Measurements from ENCODE around the gene ADORA3. TPM values are rescaled to one million over a fixed set of nuclear protein-coding genes. Genes with fewer than 3 reads are reported as not detected.

Gene ADORA3
- total RNA-seq, 2 donors from 2014 or later: not detected

DNA sequence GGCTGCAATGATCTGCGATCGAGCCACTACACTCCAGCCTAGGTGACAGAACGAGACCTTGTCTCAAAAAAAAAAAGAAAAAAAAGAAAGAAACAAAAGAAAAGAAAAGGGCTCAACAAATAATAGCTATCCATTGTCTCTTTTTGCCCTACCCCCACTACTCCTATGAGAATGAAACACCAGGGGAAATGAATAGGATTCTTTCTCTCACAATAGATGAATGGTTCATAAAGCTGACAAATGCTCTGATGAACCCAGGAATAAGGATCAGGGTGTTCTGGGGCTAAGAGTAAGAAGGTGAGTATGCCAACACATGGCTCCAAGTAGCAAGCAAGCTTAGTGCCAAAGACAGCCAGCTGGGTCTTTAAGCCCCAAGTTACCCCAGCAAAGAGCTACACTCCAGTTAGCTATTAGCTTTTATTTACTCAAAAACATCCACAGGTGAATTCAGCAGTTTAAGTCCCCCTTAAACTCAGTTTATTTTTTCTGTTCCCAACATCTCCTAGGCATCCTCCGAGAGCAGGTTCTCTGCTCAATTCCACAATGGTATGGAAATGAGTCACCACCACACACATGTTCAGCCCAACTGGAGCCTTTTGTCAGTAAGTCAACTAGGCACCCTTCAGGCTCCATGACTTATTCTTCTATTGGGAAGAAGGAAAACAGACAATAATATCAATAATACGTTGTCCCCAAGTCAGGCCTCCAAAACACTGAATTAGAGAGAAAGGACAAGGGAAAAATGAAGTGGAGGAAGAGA is 4.2 kb downstream of the ADORA3 start:
- H3K27ac Mint-ChIP-seq: no peak overlapping the region
- H3K4me3 Mint-ChIP-seq: no peak overlapping the region
- no peak for DNase-seq
- H3K9me3 ChIP-seq (ENCODE audit: control insufficient read depth, low read length, poor library complexity, severe bottlenecking): no peaks in the 10 kb centered on the region
- ATAC-seq: no peak
- H3K27me3 Mint-ChIP-seq: no peaks in the 10 kb centered on the region
- H3K36me3 Mint-ChIP-seq (ENCODE audit: low read depth): no peaks in the 10 kb centered on the region
- peaks cover 33% of the 10 kb centered on the region for H3K4me1 Mint-ChIP-seq

DNA sequence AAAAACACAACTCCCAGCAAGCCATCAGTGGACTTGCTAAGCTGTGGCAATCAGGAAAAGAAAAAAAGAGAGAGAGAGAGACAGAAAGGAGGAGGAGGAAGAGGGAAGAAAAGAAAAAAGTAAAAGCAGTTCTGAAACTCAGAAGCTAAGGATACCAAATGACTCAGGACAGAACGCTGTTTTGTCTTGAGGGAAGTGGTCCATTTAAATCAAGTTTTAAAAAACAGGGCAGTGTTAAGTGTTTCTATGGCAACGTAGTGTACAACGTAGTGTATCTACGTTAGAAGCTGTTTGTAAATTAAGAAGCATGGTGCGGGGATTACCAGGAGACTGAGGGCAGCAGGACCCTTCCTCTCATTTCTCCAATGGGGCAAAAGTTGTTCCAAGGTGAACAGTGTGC is 5.8 kb downstream of the ADORA3 start:
- ATAC-seq (peak; percentile 40), DNase-seq (no peak)
- Mint-ChIP-seq H3K4me1 (peaks cover 17% of the 10 kb centered on the region), H3K27ac (no peak overlapping the region), H3K4me3 (peak overlapping the region; percentile 10), H3K27me3 (no peaks in the 10 kb centered on the region), H3K36me3 (ENCODE audit: low read depth) (no peaks in the 10 kb centered on the region)
- H3K9me3 ChIP-seq (ENCODE audit: control insufficient read depth, low read length, poor library complexity, severe bottlenecking): no peaks in the 10 kb centered on the region

DNA sequence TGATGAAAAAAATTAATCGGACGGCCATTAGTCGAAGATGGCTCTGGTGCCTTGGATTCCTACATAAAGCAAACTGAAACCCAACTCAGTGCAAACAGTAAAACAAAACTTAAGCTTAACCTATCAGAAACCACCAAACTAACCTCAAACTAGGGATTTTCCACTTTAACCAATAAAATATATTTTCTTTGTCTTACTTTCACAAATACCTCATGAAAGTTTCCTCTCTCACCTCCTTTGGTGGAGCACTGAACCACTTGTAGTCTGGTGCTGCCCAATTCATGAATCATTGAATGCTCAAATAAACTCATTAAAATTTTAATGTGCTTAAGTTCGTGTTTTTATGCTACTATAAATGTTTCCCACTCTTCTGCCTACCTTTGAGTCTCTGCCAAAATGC is 7.0 kb downstream of the ADORA3 start:
- no peak overlapping the region for H3K27ac Mint-ChIP-seq
- no peaks in the 10 kb centered on the region for H3K36me3 Mint-ChIP-seq (ENCODE audit: low read depth)
- no peaks in the 10 kb centered on the region for H3K27me3 Mint-ChIP-seq
- H3K4me1 Mint-ChIP-seq: peaks cover 13% of the 10 kb centered on the region
- no peaks in the 10 kb centered on the region for H3K9me3 ChIP-seq (ENCODE audit: control insufficient read depth, low read length, poor library complexity, severe bottlenecking)
- no peak overlapping the region for H3K4me3 Mint-ChIP-seq
- DNase-seq (no peak), ATAC-seq (peak; percentile 66)

DNA sequence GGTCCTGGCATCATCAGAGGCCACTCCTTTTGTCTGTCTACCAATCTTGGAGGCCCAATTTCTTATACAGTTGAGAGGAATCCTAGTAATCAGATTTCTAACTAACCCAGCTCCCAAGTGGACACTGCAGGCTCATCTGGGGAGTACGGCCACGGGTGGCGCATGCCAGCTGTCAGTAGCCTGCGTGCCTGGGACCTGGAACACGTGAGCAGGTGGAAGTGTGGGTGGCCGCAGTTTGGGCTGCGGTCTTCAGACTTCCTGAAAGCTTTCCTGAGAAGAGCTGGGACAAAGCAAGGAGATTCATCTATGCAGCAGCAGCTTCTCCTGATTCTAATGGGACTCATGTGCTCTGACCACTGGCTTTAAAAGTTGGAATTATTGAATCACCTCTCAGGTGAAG is 12.4 kb downstream of the ADORA3 start:
- ATAC-seq: no peak
- H3K9me3 ChIP-seq (ENCODE audit: control insufficient read depth, low read length, poor library complexity, severe bottlenecking): no peaks in the 10 kb centered on the region
- DNase-seq: no peak
- H3K27me3 Mint-ChIP-seq: no peaks in the 10 kb centered on the region
- H3K4me3 Mint-ChIP-seq: no peak overlapping the region
- H3K27ac Mint-ChIP-seq: no peak overlapping the region
- H3K4me1 Mint-ChIP-seq: peaks cover 4% of the 10 kb centered on the region
- no peaks in the 10 kb centered on the region for H3K36me3 Mint-ChIP-seq (ENCODE audit: low read depth)

DNA sequence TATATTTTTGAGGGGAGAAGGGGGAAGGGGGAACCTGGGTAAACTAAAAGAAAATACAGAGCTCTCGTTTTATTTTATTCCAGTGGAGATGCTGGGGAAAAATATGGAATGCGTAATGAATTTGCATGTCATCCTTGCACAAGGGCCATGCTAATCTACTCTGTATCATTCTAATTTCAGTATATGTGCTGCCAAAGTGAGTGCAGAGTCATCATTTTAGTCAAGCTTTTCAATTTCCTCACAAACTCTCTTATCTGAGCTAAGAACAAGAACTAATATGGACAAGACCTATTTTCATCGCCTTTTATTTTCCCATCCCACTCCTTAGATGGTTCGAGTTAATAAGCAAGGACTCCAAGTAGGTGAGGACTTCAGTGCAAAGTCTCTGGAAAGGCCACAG is 13.2 kb downstream of the ADORA3 start:
- no peak overlapping the region for H3K27ac Mint-ChIP-seq
- DNase-seq: no peak

DNA sequence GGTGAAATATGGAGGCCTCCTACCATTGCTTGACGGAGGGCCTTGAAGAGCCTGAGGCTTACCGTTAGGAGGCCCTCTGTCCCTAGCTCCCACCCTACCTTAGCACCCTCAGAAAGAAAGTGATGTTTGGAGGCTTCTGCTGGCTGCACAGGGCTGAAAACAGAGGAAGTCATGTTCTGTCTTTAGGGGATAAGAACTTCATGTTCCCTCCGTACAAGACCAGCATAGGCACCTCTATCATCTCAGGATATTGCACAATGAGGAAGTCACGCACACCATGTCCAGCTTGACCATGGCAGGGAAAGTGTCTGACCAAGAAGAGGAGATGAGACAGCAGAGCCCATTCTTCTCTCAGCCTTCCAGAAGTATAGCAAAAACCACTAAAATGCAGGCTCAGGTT is 13.8 kb downstream of the ADORA3 start:
- ATAC-seq: no peak
- H3K36me3 Mint-ChIP-seq (ENCODE audit: low read depth): no peaks in the 10 kb centered on the region
- H3K27ac Mint-ChIP-seq: no peak overlapping the region
- peaks cover 7% of the 10 kb centered on the region for H3K4me1 Mint-ChIP-seq
- no peak for DNase-seq
- H3K9me3 ChIP-seq (ENCODE audit: control insufficient read depth, low read length, poor library complexity, severe bottlenecking): no peaks in the 10 kb centered on the region
- no peak overlapping the region for H3K4me3 Mint-ChIP-seq
- no peaks in the 10 kb centered on the region for H3K27me3 Mint-ChIP-seq

More for the DNA sequence above, 13.2 kb downstream of the ADORA3 start:
- Mint-ChIP-seq H3K4me3 (no peak overlapping the region), H3K4me1 (peaks cover 7% of the 10 kb centered on the region), H3K27me3 (no peaks in the 10 kb centered on the region), H3K36me3 (ENCODE audit: low read depth) (no peaks in the 10 kb centered on the region)
- no peaks in the 10 kb centered on the region for H3K9me3 ChIP-seq (ENCODE audit: control insufficient read depth, low read length, poor library complexity, severe bottlenecking)
- no peak for ATAC-seq

DNA sequence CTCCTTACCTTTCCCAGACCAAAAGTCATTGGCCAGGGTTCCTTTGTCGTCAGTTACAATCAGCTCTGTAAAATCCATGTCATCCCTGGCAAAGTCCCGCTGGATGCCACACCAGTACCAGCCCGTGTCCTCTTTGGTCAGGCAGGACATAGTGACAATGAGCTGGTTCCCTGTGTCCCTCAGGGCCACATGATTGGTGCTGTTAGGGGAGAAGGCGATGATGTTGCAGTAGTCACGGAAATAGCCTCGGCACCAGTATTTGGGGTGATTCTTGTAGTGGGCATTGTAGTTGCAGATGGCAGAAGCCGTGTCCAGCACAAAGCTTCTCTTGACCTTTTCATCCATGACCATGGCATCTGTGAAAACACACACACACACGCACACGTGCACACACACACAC is 14.8 kb downstream of the ADORA3 start:
- DNase-seq (no peak), ATAC-seq (no peak)
- no peaks in the 10 kb centered on the region for H3K36me3 Mint-ChIP-seq (ENCODE audit: low read depth)
- H3K9me3 ChIP-seq (ENCODE audit: control insufficient read depth, low read length, poor library complexity, severe bottlenecking): no peaks in the 10 kb centered on the region
- H3K4me1 Mint-ChIP-seq: peaks cover 7% of the 10 kb centered on the region
- H3K27me3 Mint-ChIP-seq: no peaks in the 10 kb centered on the region
- no peak overlapping the region for H3K27ac Mint-ChIP-seq
- no peak overlapping the region for H3K4me3 Mint-ChIP-seq

DNA sequence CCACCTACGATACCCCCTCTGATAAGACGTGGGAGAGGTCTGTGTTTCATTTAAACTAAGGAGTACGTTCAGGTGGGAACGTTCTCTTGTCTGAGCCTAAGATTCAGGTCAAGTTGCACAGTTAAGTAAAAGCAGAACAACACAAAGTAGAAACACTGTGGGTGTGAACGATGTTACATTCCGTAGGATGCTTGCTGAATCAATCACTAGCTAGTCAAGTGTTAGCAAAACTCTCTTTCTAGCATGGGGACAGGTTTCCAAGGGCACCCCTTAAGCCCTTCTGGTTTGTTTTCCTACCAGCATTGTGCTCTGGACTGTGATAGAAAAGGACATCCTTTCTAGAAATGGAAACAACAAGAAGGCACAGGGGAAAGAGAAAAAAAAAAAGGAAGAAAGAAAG is 16.3 kb downstream of the ADORA3 start:
- H3K27me3 Mint-ChIP-seq: no peaks in the 10 kb centered on the region
- H3K4me1 Mint-ChIP-seq: peaks cover 9% of the 10 kb centered on the region
- no peak overlapping the region for H3K27ac Mint-ChIP-seq
- ATAC-seq: no peak
- no peak overlapping the region for H3K4me3 Mint-ChIP-seq
- H3K36me3 Mint-ChIP-seq (ENCODE audit: low read depth): no peaks in the 10 kb centered on the region
- H3K9me3 ChIP-seq (ENCODE audit: control insufficient read depth, low read length, poor library complexity, severe bottlenecking): no peaks in the 10 kb centered on the region
- no peak for DNase-seq

DNA sequence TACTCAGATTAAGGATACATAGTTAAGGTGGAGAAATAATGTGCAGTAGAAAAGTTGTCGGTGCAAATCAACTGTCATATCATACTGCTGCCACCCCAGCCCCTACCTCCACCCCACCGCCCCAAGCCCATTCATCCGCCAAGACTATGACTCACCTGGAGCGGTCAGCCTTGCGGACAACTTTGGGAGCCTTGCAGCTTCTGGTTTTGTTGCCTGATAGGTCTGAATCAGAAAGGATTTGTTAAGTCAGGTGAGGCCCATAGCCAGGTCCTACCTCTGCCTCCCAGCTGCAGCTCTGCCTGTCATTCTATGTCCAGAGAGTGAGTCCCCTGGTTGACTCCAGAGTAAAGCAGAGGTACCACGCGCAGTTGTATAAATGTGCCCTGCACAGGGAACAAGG is 17.0 kb downstream of the ADORA3 start:
- Mint-ChIP-seq H3K27ac (no peak overlapping the region), H3K4me3 (no peak overlapping the region), H3K27me3 (no peaks in the 10 kb centered on the region), H3K4me1 (peaks cover 13% of the 10 kb centered on the region), H3K36me3 (ENCODE audit: low read depth) (no peaks in the 10 kb centered on the region)
- ATAC-seq: no peak
- H3K9me3 ChIP-seq (ENCODE audit: control insufficient read depth, low read length, poor library complexity, severe bottlenecking): no peaks in the 10 kb centered on the region
- DNase-seq: no peak

DNA sequence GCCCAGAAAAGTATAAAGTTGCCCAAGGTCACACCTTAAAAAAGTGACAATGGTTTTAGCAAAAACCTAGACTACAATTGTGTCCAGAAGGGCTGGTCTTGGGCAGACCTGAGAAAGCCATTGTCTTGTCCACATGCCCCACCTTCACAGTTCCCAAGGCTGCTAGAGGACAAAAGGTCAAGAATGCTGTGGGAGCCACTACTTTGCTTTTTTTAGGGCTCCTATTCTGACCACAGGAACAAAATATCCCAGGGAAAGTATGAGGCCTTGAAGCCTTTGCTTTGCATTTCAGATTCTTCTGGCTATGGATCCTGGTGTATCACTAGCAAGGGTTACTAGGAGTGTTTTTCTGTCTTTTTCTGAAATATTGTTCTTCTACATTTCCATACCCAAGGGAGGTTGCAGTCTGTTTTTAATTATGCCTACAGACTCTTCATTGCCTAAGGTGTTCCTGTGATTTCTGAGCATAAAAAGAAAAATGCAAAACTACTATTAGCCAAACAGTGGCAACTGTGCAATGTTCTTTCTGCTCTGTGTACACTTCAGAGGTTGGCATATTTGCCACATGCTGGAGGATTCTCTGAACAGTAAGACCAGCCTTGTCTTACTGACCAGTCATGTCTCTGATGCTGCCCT is 18.9 kb downstream of the ADORA3 start:
- no peak overlapping the region for H3K4me3 Mint-ChIP-seq
- H3K27ac Mint-ChIP-seq: no peak overlapping the region
- H3K27me3 Mint-ChIP-seq: no peaks in the 10 kb centered on the region
- no peaks in the 10 kb centered on the region for H3K9me3 ChIP-seq (ENCODE audit: control insufficient read depth, low read length, poor library complexity, severe bottlenecking)
- peaks cover 17% of the 10 kb centered on the region for H3K4me1 Mint-ChIP-seq
- DNase-seq (no peak), ATAC-seq (no peak)
- H3K36me3 Mint-ChIP-seq (ENCODE audit: low read depth): no peaks in the 10 kb centered on the region

DNA sequence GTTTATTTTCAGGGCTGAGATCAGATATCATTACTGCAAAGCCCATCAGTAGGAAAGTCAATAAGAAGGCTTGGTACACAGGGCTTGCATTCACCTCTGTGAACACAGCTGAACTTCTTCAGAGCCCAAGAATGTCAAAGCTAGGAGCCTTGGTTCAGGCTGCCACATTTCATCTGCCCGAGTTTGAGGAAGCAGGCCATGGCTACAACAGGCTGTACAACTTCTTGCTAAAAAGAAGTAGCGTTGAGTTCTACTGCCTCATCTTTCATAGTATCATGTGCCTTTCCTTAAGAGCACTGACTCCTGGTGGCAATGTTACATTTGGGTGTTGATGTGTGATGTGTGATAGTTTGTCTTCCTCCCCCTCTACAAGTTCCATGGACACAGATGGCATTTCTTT is 19.6 kb downstream of the ADORA3 start:
- Mint-ChIP-seq H3K36me3 (ENCODE audit: low read depth) (no peaks in the 10 kb centered on the region), H3K27ac (no peak overlapping the region), H3K4me3 (no peak overlapping the region), H3K27me3 (no peaks in the 10 kb centered on the region), H3K4me1 (peaks cover 17% of the 10 kb centered on the region)
- DNase-seq: no peak
- no peaks in the 10 kb centered on the region for H3K9me3 ChIP-seq (ENCODE audit: control insufficient read depth, low read length, poor library complexity, severe bottlenecking)
- ATAC-seq: no peak

DNA sequence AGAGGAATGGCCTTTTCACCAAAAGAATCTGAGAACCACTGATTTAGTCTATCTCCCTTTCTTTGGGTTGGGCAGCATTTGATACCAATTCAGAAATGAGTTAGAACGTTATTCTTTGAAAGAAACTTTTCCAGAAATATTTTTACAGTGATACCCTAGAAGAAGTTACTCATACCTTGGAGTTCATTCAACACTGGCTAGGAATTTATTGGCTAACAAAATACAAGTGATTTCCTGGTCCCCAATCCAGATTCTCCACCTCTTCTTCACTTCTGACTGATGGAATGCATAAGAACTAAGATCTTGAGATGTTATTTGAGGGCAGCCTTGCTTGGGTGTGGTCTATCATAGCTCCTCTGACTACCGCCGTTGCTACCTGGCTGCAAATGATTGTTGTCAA is 20.3 kb downstream of the ADORA3 start:
- Mint-ChIP-seq H3K27ac (no peak overlapping the region), H3K4me1 (peaks cover 20% of the 10 kb centered on the region), H3K4me3 (no peak overlapping the region), H3K27me3 (no peaks in the 10 kb centered on the region), H3K36me3 (ENCODE audit: low read depth) (no peaks in the 10 kb centered on the region)
- no peaks in the 10 kb centered on the region for H3K9me3 ChIP-seq (ENCODE audit: control insufficient read depth, low read length, poor library complexity, severe bottlenecking)
- DNase-seq (no peak), ATAC-seq (no peak)

DNA sequence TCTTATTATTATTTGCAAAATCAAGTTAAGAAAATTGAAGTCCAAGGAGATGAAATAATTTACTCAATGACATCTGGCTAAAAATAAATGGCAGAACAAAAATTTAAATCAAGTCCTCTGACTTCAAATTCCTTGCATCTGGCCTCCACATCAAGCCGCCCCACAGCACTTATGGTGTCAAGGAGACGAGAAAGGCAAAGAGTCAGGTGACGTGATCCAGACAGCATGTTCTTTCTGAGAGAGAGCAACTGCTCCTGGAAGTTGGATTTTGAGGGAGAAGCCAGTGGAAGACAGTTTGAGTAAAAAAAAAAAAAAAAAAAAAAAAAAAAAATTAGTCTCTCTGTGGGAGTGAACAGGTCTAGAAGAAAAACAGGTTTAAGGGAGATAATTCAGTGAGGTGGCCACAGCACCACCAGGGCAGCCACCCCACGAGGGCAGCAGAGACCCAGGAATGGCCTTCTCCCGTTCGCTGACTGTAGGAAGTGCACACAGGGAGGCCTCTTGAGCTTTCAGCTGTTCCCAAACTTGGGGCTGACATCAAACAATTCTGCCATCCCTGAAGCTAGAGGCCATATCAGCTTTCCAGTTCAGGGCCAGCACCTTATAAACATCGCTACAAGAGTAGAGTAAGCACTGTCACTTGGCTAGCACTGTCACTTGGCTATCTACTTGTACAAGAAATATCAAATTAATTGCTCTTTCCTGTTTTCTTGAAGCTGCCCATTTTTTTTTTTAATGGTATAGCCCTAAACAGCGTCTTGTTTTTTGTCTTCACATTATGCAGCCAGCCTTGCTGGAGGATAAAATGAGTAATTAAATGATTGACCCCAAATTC is 21.8 kb downstream of the ADORA3 start:
- ATAC-seq (peak; percentile 60), DNase-seq (peak; percentile 20 to 33 (median 27))
- Mint-ChIP-seq H3K4me3 (no peak overlapping the region), H3K27ac (no peak overlapping the region), H3K36me3 (ENCODE audit: low read depth) (peaks cover 2% of the 10 kb centered on the region), H3K4me1 (peaks cover 34% of the 10 kb centered on the region), H3K27me3 (no peaks in the 10 kb centered on the region)
- H3K9me3 ChIP-seq (ENCODE audit: control insufficient read depth, low read length, poor library complexity, severe bottlenecking): no peaks in the 10 kb centered on the region

Measured in T-helper 17 cell (primary cell).